Smooth muscle cell (in vitro differentiated cells): Measurements from ENCODE around the gene SYNRG. TPM values are rescaled to one million over a fixed set of nuclear protein-coding genes. Genes with fewer than 3 reads are reported as not detected.

Experiments
- DNase-seq: peaks from one replicate; lab custom pipeline; 2025; ENCODE audit not compliant: unreplicated experiment; lab: John Stamatoyannopoulos, UW
- H2AFZ ChIP-seq: fragments of 200-600 bp; sonication (generic); 2 replicates; pipeline ENCODE4 v1.6.0; 2016; ENCODE audit warnings: antibody characterized with exemption, low read depth, mild to moderate bottlenecking
- H3F3A ChIP-seq: fragments of 200-600 bp; sonication (generic); 2 replicates; pipeline ENCODE4 v1.6.0; 2017; ENCODE audit warnings: antibody characterized with exemption, low read depth
- H3K27ac ChIP-seq: fragments of 200-600 bp; sonication (generic); 2 replicates; pipeline ENCODE4 v1.5.1; 2016; ENCODE audit warnings: low read depth, mild to moderate bottlenecking
- H3K27me3 ChIP-seq: fragments of 200-600 bp; sonication (generic); 2 replicates; pipeline ENCODE4 v1.6.1; 2016; ENCODE audit warnings: low read depth, mild to moderate bottlenecking
- H3K36me3 ChIP-seq: fragments of 200-600 bp; sonication (generic); 2 replicates; pipeline ENCODE4 v1.5.1; 2016; ENCODE audit warnings: low read depth
- H3K4me1 ChIP-seq: fragments of 200-600 bp; sonication (generic); 2 replicates; pipeline ENCODE4 v1.5.1; 2016; ENCODE audit warnings: low read depth
- H3K4me2 ChIP-seq: fragments of 200-600 bp; sonication (generic); 2 replicates; pipeline ENCODE4 v1.6.0; 2016; ENCODE audit warnings: mild to moderate bottlenecking
- H3K4me3 ChIP-seq: fragments of 200-600 bp; sonication (generic); 2 replicates; pipeline ENCODE4 v1.5.1; 2016; ENCODE audit warnings: mild to moderate bottlenecking
- H3K79me2 ChIP-seq: fragments of 200-600 bp; sonication (generic); 2 replicates; pipeline ENCODE4 v1.6.0; 2016; ENCODE audit warnings: low read depth, mild to moderate bottlenecking
- H3K9ac ChIP-seq: fragments of 200-600 bp; sonication (generic); 2 replicates; pipeline ENCODE4 v1.6.0; 2016; ENCODE audit warnings: low read depth
- H3K9me3 ChIP-seq: fragments of 200-600 bp; sonication (generic); replicated peaks from 2 replicates; pipeline ENCODE4 v1.5.1; 2016; ENCODE audit warnings: low read depth
- H4K20me1 ChIP-seq: fragments of 200-600 bp; sonication (generic); 2 replicates; pipeline ENCODE4 v1.6.0; 2016; ENCODE audit warnings: low read depth
- WGBS: methylation state at CpG from one replicate; pipeline ENCODE4 v1.1.7; 2016; ENCODE audit warnings: low lambda C conversion rate; 5-methylcytosine and 5-hydroxymethylcytosine counted together
- polyA plus RNA-seq: library from polyadenylated mRNA; unstranded; fragments of >200 nt; fragmentation: Nextera tagmentation; extraction: Ambion mirVana; gene quantifications from 2 replicates; pipeline ENCODE4 v1.2.1, GENCODE V29; 2016
- total RNA-seq: library from RNA; depleted of rRNA; stranded (reverse); fragments of >200 nt; gene quantifications from 2 replicates; pipeline ENCODE4 v1.2.3, GENCODE V29; 2014
- TF ChIP-seq, protein P1 (sequence below): fragments of 200-600 bp; sonication (generic); IDR thresholded peaks from 2 replicates; pipeline ENCODE4 v1.5.1; 2017; ENCODE audit warnings: borderline replicate concordance, mild to moderate bottlenecking, antibody characterized with exemption; ENCODE audit not compliant: insufficient read depth, poor library complexity, severe bottlenecking

SYNRG gene
- total and polyA plus RNA-seq, 2 experiments from 2014 or later, result 16.2 to 18.9 TPM

DNA sequence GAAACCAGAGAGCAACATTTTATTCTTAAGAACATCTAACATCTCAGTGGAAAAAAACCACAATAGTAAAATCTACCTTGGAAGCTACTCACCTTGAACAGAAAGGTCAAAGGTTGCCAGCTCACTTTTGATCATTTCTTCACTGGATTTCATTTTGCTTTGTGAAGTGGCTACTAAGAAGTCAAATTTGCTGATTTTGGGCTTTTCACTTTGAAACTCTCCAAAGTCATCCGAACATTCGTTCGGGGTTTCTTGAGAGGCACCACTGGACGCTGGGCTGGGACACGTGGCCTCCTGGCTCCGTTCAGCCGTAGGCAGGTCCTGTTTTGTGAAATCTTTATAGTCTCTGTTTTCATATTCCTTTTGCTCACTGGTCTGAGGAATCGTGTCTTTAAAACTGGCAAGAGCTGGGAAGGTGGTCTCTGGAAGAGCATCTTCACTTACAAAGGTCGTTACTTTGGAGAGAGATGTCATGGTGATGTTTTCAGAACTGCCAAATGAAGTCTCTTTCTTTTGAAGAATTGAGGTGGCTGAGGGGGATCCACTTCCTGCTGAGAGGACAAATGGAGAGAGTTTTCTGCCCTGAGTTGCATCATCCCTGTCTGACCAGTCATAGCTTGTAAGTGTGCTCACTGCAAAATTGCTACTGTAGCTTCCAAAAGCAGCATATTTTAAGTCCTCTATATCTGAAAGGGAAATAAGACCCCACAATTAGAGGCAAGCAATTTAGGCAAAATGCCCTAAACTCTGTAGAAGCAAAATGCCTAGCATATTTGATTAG is 67.1 kb downstream of the SYNRG start:
- H3K4me3 ChIP-seq, result no peak overlapping the region
- peaks cover 29% of the 10 kb centered on the region for H3K36me3 ChIP-seq
- DNase-seq, result no peak
- no peak overlapping the region for H3K4me2 ChIP-seq
- H3K4me1 ChIP-seq, result peaks cover 19% of the 10 kb centered on the region
- peak overlapping the region; percentile 65 for H3K27ac ChIP-seq
- no peak overlapping the region for H2AFZ ChIP-seq
- no peak overlapping the region for H3K9ac ChIP-seq
- TF ChIP-seq, protein P1, sequence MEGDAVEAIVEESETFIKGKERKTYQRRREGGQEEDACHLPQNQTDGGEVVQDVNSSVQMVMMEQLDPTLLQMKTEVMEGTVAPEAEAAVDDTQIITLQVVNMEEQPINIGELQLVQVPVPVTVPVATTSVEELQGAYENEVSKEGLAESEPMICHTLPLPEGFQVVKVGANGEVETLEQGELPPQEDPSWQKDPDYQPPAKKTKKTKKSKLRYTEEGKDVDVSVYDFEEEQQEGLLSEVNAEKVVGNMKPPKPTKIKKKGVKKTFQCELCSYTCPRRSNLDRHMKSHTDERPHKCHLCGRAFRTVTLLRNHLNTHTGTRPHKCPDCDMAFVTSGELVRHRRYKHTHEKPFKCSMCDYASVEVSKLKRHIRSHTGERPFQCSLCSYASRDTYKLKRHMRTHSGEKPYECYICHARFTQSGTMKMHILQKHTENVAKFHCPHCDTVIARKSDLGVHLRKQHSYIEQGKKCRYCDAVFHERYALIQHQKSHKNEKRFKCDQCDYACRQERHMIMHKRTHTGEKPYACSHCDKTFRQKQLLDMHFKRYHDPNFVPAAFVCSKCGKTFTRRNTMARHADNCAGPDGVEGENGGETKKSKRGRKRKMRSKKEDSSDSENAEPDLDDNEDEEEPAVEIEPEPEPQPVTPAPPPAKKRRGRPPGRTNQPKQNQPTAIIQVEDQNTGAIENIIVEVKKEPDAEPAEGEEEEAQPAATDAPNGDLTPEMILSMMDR, result no peak
- no peaks in the 10 kb centered on the region for H3K9me3 ChIP-seq
- peaks cover 6% of the 10 kb centered on the region for H4K20me1 ChIP-seq
- WGBS, result 89% methylated on average over 9 of the region's 9 CpGs
- no peaks in the 10 kb centered on the region for H3K27me3 ChIP-seq
- H3K79me2 ChIP-seq, result no peaks in the 10 kb centered on the region
- no peaks in the 10 kb centered on the region for H3F3A ChIP-seq

DNA sequence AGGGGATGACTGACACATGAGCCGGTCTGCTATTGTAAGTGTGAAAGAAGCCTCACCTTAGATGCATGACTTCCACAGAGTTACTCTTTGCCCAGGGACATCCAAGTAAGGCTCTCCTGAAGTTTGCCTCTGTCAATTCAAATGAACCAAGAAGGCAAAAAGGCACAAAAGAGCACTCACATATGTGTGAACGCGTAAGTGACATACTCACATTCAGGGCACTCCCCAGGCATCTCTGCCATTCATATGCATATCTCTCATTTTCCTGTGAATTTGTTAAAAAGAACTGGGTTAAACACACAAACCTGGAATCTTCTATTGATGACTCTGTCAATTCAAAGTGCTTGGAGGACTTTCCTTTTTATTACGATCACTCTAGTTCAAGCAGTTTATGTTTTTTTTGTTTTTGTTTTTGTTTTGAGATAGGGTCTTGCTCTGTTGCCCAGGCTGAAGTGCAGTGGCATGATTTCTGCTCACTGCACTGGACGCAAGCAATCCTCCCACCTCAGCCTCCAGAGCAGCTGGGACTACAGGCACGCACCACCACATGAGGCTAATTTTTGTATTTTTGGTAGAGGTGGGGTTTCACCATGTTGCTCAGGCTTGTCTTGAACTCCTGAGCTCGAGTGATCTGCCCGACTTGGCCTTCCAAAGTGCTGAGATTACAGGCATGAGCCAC is 70.1 kb downstream of the SYNRG start:
- Histone ChIP-seq H3K9me3 (no peaks in the 10 kb centered on the region), H3F3A (no peaks in the 10 kb centered on the region), H2AFZ (no peak overlapping the region), H4K20me1 (no peaks in the 10 kb centered on the region), H3K36me3 (peaks cover 44% of the 10 kb centered on the region), H3K79me2 (no peaks in the 10 kb centered on the region), H3K27me3 (no peaks in the 10 kb centered on the region), H3K9ac (no peak overlapping the region), H3K27ac (no peak overlapping the region), H3K4me1 (peaks cover 19% of the 10 kb centered on the region), H3K4me3 (no peak overlapping the region), H3K4me2 (no peak overlapping the region)
- no peak for DNase-seq
- TF ChIP-seq, protein P1, result no peak
- 96% methylated on average over 8 of the region's 8 CpGs for WGBS

DNA sequence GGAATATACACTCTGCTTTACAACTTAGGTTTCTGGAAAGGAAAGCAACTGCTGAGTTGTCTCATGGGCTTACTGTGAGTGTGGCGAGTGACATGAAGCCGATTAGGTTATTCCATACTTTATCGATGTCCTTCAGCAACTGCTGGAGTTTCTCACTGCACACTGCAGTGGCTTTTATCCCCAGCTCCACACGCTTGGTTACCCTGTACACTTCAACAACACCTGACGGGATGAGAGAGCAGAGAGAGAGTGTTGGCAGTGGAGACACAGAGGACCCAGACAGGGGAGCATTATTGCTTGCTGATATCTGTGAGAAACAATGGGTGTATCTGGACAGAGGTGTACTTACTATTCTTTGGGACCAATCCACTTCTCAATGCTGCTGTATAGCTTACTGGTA is 73.3 kb downstream of the SYNRG start:
- H3K4me3 ChIP-seq, result no peak overlapping the region
- no peaks in the 10 kb centered on the region for H3K79me2 ChIP-seq
- no peak overlapping the region for H3K9ac ChIP-seq
- H3K27me3 ChIP-seq, result no peaks in the 10 kb centered on the region
- no peak overlapping the region for H2AFZ ChIP-seq
- no peak overlapping the region for H3K4me2 ChIP-seq
- TF ChIP-seq, protein P1, result no peak
- no peak overlapping the region for H3K27ac ChIP-seq
- DNase-seq, result no peak
- no peaks in the 10 kb centered on the region for H3K9me3 ChIP-seq
- H3F3A ChIP-seq, result no peaks in the 10 kb centered on the region
- no peaks in the 10 kb centered on the region for H4K20me1 ChIP-seq
- no peaks in the 10 kb centered on the region for H3K4me1 ChIP-seq
- WGBS, result 95% methylated on average over 5 of the region's 5 CpGs
- peaks cover 37% of the 10 kb centered on the region for H3K36me3 ChIP-seq

DNA sequence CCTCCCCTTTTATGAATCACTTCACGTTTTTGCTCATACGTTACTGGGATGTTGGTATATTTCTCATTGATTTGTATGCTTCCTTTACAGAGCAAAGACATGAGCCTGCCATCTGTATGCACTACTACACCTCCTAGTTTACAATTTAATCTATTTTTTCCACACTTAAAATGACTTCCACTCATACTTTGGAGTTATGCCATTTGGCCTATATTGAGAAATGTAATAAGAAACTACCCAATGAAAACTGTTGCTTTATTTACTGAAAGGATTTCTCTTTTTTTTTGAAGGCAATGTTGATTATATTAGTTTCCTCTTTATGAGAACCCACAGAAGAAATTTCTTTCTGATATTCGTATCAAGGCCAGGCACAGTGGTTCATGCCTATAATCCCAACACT is 76.5 kb downstream of the SYNRG start:
- 100% methylated on average over 3 of the region's 3 CpGs for WGBS

More for the DNA sequence above, 76.5 kb downstream of the SYNRG start:
- H3K9ac ChIP-seq, result no peak overlapping the region
- H4K20me1 ChIP-seq, result no peaks in the 10 kb centered on the region
- no peaks in the 10 kb centered on the region for H3K9me3 ChIP-seq
- no peaks in the 10 kb centered on the region for H3K79me2 ChIP-seq
- H3K36me3 ChIP-seq, result peaks cover 23% of the 10 kb centered on the region
- H3K4me2 ChIP-seq, result no peak overlapping the region
- no peak overlapping the region for H2AFZ ChIP-seq
- no peak overlapping the region for H3K4me3 ChIP-seq
- DNase-seq, result no peak
- TF ChIP-seq, protein P1, result no peak
- no peak overlapping the region for H3K27ac ChIP-seq
- no peaks in the 10 kb centered on the region for H3K4me1 ChIP-seq
- H3K27me3 ChIP-seq, result no peaks in the 10 kb centered on the region
- peaks cover under 1% of the 10 kb centered on the region for H3F3A ChIP-seq
